GM23338 (cell line): ENCODE data around the gene YWHAB. TPM values are rescaled to one million over a fixed set of nuclear protein-coding genes. Genes with fewer than 3 reads are reported as not detected.

ENCODE experiments used
- ATAC-seq: fragments of 200-7000 bp; cut with Tn5 transposase; 3 replicates; pipeline ENCODE4 v1.9.1; 2020
- DNase-seq: peaks from one replicate; pipeline ENCODE4 v3.0.0-alpha.2; 2015; ENCODE audit warnings: low spot score
- H2AFZ ChIP-seq: fragments of 200-600 bp; sonication (generic); 2 replicates; pipeline ENCODE4 v1.8.0; 2016; ENCODE audit warnings: antibody characterized with exemption, mild to moderate bottlenecking, moderate library complexity
- H3F3A ChIP-seq: fragments of 200-600 bp; sonication (generic); replicated peaks from 2 replicates; pipeline ENCODE4 v1.8.0; 2017; ENCODE audit warnings: antibody characterized with exemption, mixed run types, low read depth
- H3K27ac ChIP-seq: fragments of 200-600 bp; sonication (generic); 2 replicates; pipeline ENCODE4 v1.6.1; 2016; ENCODE audit warnings: low read depth
- H3K27me3 ChIP-seq: fragments of 200-600 bp; sonication (generic); 2 replicates; pipeline ENCODE4 v1.8.0; 2016; ENCODE audit warnings: mild to moderate bottlenecking, mixed run types, moderate library complexity; ENCODE audit not compliant: insufficient read depth
- H3K36me3 ChIP-seq: fragments of 200-600 bp; sonication (generic); 2 replicates; pipeline ENCODE4 v1.8.0; 2016; ENCODE audit warnings: mild to moderate bottlenecking; ENCODE audit not compliant: insufficient read depth
- H3K4me1 ChIP-seq: fragments of 200-600 bp; sonication (generic); 2 replicates; pipeline ENCODE4 v1.8.0; 2016; ENCODE audit warnings: mild to moderate bottlenecking, moderate library complexity; ENCODE audit not compliant: insufficient read depth
- H3K4me2 ChIP-seq: fragments of 200-600 bp; sonication (generic); 2 replicates; pipeline ENCODE4 v1.7.1; 2017; ENCODE audit warnings: mixed run types
- H3K4me3 ChIP-seq: fragments of 200-600 bp; sonication (generic); 2 replicates; pipeline ENCODE4 v1.6.1; 2016; ENCODE audit warnings: mixed run types
- H3K79me2 ChIP-seq: fragments of 200-600 bp; sonication (generic); replicated peaks from 2 replicates; pipeline ENCODE4 v1.8.0; 2017; ENCODE audit warnings: mild to moderate bottlenecking; ENCODE audit not compliant: insufficient read depth
- H3K9me2 ChIP-seq: fragments of 200-600 bp; sonication (generic); 2 replicates; pipeline ENCODE4 v1.8.0; 2017; ENCODE audit not compliant: insufficient read depth
- H4K20me1 ChIP-seq: fragments of 200-600 bp; sonication (generic); replicated peaks from 2 replicates; pipeline ENCODE4 v1.8.0; 2017; ENCODE audit warnings: mild to moderate bottlenecking; ENCODE audit not compliant: insufficient read depth
- H3K27ac Mint-ChIP-seq: 2 replicates; pipeline ENCODE4 v1.8.0; 2020; ENCODE audit warnings: inconsistent platforms, mild to moderate bottlenecking, moderate library complexity, mixed read lengths
- H3K27me3 Mint-ChIP-seq: 3 replicates; pipeline ENCODE4 v1.8.0; 2022; ENCODE audit warnings: low read depth, mild to moderate bottlenecking, moderate library complexity, mixed read lengths, inconsistent platforms; ENCODE audit not compliant: insufficient read depth, poor library complexity
- H3K36me3 Mint-ChIP-seq: 3 replicates; pipeline ENCODE4 v1.8.0; 2021; ENCODE audit warnings: low read depth, mild to moderate bottlenecking, inconsistent platforms, moderate library complexity, mixed read lengths
- H3K4me1 Mint-ChIP-seq: 3 replicates; pipeline ENCODE4 v1.8.0; 2020; ENCODE audit warnings: mild to moderate bottlenecking, inconsistent platforms, mixed read lengths
- H3K4me3 Mint-ChIP-seq: 3 replicates; pipeline ENCODE4 v1.8.0; 2021; ENCODE audit warnings: moderate library complexity, mild to moderate bottlenecking, inconsistent platforms, mixed read lengths
- H3K9me3 Mint-ChIP-seq: 3 replicates; pipeline ENCODE4 v1.8.0; 2020; ENCODE audit warnings: moderate library complexity, mild to moderate bottlenecking, inconsistent platforms, mixed read lengths
- EZH2phosphoT487 ChIP-seq: fragments of 200-600 bp; sonication (generic); IDR thresholded peaks from one replicate; pipeline ENCODE4 v1.8.1; 2018; ENCODE audit warnings: antibody characterized with exemption; ENCODE audit not compliant: unreplicated experiment
- JUNB ChIP-seq: IDR thresholded peaks from one replicate; pipeline ENCODE4 v1.6.1; 2016; ENCODE audit warnings: antibody characterized with exemption; ENCODE audit not compliant: unreplicated experiment
- NANOG ChIP-seq: IDR thresholded peaks from 2 replicates; pipeline ENCODE4 v1.6.1; 2016; ENCODE audit warnings: antibody characterized with exemption, borderline replicate concordance
- STAT1 ChIP-seq: IDR thresholded peaks from one replicate; pipeline ENCODE4 v1.6.1; 2016; ENCODE audit warnings: antibody characterized with exemption; ENCODE audit not compliant: unreplicated experiment
- ZNF114 ChIP-seq: fragments of 250-450 bp; sonication (Bioruptor Pico); IDR thresholded peaks from 2 replicates; pipeline ENCODE4 v1.5.0; 2020; ENCODE audit warnings: mild to moderate bottlenecking, moderate library complexity
- ZNF331 ChIP-seq: fragments of 250-450 bp; sonication (Bioruptor Pico); IDR thresholded peaks from 2 replicates; pipeline ENCODE4 v1.5.0; 2020; ENCODE audit warnings: low read depth, mild to moderate bottlenecking, moderate library complexity
- polyA plus RNA-seq: library from polyadenylated mRNA; unstranded; fragments of >200 nt; fragmentation: Nextera tagmentation; extraction: Ambion mirVana; gene quantifications from 2 replicates; pipeline ENCODE4 v1.2.1, GENCODE V29; 2016
- total RNA-seq: library from RNA; depleted of rRNA; stranded (reverse); fragments of >200 nt; shearing (Covaris generic); gene quantifications from 2 replicates; pipeline ENCODE4 v1.2.3, GENCODE V29; 2014
- TF ChIP-seq, protein P1 (sequence below), 2 experiments: fragments of 200-600 bp in 1 of 2; sonication (generic) in 1 of 2; conservative IDR thresholded peaks; 2 replicates each; pipeline versions ENCODE4 v1.5.1 to v1.6.1; 2016 to 2017; ENCODE audit warnings: antibody characterized with exemption in 2 of 2, low read depth in 2 of 2, mild to moderate bottlenecking in 2 of 2, moderate library complexity in 1 of 2
- TF ChIP-seq, protein P2 (sequence below): IDR thresholded peaks from one replicate; pipeline ENCODE4 v1.6.1; 2018; ENCODE audit warnings: antibody characterized with exemption; ENCODE audit not compliant: unreplicated experiment
- TF ChIP-seq, protein P3 (sequence below): fragments of 250-450 bp; sonication (Bioruptor Pico); IDR thresholded peaks from 2 replicates; pipeline ENCODE4 v1.5.0; 2020; ENCODE audit warnings: mild to moderate bottlenecking, moderate library complexity

The YWHAB gene
- total and polyA plus RNA-seq, 2 experiments from 2014 or later, result 121 to 519 TPM

DNA sequence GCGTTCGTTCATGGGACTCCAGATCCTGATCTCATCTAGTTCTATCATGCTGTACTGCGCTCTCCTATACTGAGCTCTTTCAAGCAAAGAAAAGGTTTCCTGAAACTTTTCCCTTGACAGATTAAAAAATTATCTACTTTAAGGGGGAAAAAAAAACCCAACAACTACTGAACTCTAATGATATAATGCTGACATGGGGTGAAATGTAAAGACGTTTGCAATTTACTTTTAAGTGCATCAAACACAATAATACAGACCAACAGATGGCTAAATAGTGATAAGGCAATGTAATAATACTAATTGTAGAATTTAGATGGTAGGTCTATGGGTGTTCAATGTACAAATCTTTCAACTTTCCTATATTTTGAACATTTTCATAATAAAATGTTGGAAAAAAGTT, 58.3 kb downstream of the YWHAB start (continued):
- TF ChIP-seq, protein P1, sequence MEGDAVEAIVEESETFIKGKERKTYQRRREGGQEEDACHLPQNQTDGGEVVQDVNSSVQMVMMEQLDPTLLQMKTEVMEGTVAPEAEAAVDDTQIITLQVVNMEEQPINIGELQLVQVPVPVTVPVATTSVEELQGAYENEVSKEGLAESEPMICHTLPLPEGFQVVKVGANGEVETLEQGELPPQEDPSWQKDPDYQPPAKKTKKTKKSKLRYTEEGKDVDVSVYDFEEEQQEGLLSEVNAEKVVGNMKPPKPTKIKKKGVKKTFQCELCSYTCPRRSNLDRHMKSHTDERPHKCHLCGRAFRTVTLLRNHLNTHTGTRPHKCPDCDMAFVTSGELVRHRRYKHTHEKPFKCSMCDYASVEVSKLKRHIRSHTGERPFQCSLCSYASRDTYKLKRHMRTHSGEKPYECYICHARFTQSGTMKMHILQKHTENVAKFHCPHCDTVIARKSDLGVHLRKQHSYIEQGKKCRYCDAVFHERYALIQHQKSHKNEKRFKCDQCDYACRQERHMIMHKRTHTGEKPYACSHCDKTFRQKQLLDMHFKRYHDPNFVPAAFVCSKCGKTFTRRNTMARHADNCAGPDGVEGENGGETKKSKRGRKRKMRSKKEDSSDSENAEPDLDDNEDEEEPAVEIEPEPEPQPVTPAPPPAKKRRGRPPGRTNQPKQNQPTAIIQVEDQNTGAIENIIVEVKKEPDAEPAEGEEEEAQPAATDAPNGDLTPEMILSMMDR (conservative IDR thresholded peaks at IDR 0.05; ENCODE audit: low read depth in 2 of 2), result no peak
- TF ChIP-seq ZNF331 (CRISPR knock-in tag), result no peak
- TF ChIP-seq, protein P2, sequence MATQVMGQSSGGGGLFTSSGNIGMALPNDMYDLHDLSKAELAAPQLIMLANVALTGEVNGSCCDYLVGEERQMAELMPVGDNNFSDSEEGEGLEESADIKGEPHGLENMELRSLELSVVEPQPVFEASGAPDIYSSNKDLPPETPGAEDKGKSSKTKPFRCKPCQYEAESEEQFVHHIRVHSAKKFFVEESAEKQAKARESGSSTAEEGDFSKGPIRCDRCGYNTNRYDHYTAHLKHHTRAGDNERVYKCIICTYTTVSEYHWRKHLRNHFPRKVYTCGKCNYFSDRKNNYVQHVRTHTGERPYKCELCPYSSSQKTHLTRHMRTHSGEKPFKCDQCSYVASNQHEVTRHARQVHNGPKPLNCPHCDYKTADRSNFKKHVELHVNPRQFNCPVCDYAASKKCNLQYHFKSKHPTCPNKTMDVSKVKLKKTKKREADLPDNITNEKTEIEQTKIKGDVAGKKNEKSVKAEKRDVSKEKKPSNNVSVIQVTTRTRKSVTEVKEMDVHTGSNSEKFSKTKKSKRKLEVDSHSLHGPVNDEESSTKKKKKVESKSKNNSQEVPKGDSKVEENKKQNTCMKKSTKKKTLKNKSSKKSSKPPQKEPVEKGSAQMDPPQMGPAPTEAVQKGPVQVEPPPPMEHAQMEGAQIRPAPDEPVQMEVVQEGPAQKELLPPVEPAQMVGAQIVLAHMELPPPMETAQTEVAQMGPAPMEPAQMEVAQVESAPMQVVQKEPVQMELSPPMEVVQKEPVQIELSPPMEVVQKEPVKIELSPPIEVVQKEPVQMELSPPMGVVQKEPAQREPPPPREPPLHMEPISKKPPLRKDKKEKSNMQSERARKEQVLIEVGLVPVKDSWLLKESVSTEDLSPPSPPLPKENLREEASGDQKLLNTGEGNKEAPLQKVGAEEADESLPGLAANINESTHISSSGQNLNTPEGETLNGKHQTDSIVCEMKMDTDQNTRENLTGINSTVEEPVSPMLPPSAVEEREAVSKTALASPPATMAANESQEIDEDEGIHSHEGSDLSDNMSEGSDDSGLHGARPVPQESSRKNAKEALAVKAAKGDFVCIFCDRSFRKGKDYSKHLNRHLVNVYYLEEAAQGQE, result no peak

DNA sequence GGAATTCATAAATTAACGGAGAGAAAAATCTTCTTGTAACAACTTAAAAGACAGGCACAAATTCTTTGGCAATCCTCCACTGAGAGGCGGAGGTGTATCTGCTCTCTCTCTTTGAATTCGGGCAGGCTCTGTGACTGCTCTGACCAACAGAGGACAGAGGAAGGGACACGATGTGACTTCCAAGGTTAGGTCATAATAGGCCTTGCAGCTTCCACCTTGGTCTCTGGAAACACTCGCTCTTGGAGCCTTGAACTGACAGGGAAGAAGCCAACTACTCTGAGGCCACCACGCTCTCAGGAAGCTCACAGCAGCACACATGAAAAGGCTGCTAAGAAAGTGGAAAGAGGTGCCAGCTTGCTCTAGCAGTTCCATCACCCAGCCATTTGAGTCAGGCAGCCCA, 59.8 kb downstream of the YWHAB start:
- Mint-ChIP-seq H3K36me3 (peaks cover 72% of the 10 kb centered on the region), H3K27me3 (no peaks in the 10 kb centered on the region), H3K4me1 (no peaks in the 10 kb centered on the region), H3K9me3 (no peaks in the 10 kb centered on the region), H3K27ac (no peak overlapping the region), H3K4me3 (no peak overlapping the region)
- no peak for ATAC-seq
- DNase-seq, result no peak
- peaks cover 7% of the 10 kb centered on the region; the same call in 1 of the 2 replicates for H3F3A ChIP-seq
- H3K4me1 ChIP-seq, result no peaks in the 10 kb centered on the region
- H2AFZ ChIP-seq, result no peak overlapping the region
- H3K79me2 ChIP-seq, result no peaks in the 10 kb centered on the region
- peaks cover 27% of the 10 kb centered on the region; the same call in 1 of the 2 replicates for H3K36me3 ChIP-seq
- no peaks in the 10 kb centered on the region for H3K27me3 ChIP-seq
- no peak overlapping the region for H3K4me2 ChIP-seq
- no peak overlapping the region for H3K27ac ChIP-seq
- no peak overlapping the region for H3K4me3 ChIP-seq
- no peaks in the 10 kb centered on the region for H3K9me2 ChIP-seq
- H4K20me1 ChIP-seq, result peaks cover 17% of the 10 kb centered on the region
- no peak for TF ChIP-seq STAT1
- TF ChIP-seq NANOG, result no peak
- TF ChIP-seq EZH2phosphoT487, result no peak
- TF ChIP-seq, protein P3, sequence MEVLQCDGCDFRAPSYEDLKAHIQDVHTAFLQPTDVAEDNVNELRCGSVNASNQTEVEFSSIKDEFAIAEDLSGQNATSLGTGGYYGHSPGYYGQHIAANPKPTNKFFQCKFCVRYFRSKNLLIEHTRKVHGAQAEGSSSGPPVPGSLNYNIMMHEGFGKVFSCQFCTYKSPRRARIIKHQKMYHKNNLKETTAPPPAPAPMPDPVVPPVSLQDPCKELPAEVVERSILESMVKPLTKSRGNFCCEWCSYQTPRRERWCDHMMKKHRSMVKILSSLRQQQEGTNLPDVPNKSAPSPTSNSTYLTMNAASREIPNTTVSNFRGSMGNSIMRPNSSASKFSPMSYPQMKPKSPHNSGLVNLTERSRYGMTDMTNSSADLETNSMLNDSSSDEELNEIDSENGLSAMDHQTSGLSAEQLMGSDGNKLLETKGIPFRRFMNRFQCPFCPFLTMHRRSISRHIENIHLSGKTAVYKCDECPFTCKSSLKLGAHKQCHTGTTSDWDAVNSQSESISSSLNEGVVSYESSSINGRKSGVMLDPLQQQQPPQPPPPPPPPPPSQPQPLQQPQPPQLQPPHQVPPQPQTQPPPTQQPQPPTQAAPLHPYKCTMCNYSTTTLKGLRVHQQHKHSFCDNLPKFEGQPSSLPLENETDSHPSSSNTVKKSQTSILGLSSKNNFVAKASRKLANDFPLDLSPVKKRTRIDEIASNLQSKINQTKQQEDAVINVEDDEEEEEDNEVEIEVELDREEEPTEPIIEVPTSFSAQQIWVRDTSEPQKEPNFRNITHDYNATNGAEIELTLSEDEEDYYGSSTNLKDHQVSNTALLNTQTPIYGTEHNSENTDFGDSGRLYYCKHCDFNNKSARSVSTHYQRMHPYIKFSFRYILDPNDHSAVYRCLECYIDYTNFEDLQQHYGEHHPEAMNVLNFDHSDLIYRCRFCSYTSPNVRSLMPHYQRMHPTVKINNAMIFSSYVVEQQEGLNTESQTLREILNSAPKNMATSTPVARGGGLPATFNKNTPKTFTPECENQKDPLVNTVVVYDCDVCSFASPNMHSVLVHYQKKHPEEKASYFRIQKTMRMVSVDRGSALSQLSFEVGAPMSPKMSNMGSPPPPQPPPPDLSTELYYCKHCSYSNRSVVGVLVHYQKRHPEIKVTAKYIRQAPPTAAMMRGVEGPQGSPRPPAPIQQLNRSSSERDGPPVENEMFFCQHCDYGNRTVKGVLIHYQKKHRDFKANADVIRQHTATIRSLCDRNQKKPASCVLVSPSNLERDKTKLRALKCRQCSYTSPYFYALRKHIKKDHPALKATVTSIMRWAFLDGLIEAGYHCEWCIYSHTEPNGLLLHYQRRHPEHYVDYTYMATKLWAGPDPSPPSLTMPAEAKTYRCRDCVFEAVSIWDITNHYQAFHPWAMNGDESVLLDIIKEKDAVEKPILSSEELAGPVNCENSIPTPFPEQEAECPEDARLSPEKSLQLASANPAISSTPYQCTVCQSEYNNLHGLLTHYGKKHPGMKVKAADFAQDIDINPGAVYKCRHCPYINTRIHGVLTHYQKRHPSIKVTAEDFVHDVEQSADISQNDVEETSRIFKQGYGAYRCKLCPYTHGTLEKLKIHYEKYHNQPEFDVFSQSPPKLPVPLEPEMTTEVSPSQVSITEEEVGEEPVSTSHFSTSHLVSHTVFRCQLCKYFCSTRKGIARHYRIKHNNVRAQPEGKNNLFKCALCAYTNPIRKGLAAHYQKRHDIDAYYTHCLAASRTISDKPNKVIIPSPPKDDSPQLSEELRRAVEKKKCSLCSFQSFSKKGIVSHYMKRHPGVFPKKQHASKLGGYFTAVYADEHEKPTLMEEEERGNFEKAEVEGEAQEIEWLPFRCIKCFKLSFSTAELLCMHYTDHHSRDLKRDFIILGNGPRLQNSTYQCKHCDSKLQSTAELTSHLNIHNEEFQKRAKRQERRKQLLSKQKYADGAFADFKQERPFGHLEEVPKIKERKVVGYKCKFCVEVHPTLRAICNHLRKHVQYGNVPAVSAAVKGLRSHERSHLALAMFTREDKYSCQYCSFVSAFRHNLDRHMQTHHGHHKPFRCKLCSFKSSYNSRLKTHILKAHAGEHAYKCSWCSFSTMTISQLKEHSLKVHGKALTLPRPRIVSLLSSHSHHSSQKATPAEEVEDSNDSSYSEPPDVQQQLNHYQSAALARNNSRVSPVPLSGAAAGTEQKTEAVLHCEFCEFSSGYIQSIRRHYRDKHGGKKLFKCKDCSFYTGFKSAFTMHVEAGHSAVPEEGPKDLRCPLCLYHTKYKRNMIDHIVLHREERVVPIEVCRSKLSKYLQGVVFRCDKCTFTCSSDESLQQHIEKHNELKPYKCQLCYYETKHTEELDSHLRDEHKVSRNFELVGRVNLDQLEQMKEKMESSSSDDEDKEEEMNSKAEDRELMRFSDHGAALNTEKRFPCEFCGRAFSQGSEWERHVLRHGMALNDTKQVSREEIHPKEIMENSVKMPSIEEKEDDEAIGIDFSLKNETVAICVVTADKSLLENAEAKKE (CRISPR knock-in tag), result no peak
- TF ChIP-seq ZNF114, result no peak
- TF ChIP-seq, protein P2, result no peak
- no peak for TF ChIP-seq ZNF331 (CRISPR knock-in tag)
- no peak for TF ChIP-seq JUNB
